ENCODE measurements around the gene C1QTNF9. TPM values are rescaled to one million over a fixed set of nuclear protein-coding genes. Genes with fewer than 3 reads are reported as not detected.
"Not testable (repeated sequence)": the region's sequence is repeated elsewhere in the genome, so short reads cannot be mapped to it uniquely, and the experiment has no call there.

The C1QTNF9 gene
- total RNA-seq, 2 experiments from 2014 or later: not detected

DNA sequence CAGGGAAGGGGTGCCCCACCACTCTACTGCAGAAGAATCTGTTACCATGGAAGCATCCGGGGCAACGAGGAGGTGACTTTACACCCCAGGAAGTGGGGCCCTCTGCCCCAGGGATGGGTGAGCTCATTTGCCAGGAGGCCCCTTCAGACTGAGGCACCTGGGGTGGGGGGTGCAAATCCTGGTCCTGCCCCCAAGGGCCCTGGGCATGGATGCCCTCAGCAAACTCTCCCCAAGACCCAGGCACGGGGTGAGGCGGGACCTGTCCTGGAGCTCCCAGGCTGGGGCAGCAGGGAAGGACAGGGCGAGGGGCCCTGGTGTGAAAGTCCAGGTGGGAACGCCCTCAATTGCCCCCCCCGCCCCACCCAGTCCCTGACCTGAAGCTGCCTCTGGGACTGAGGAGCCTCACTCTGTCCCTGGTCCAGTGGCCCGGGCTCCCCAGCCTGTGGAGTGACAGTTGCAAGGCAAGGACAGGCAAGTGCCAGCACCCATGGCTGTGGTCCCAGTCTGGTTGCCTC lies 52.5 kb downstream of the C1QTNF9 start:
- H3K4me3 Mint-ChIP-seq: no peak overlapping the region
- H3K27me3 Mint-ChIP-seq: no peaks in the 10 kb centered on the region
- intact Hi-C loops (cut with DNase I, micrococcal nuclease): no loop called here
- ATAC-seq (no peak), DNase-seq (no peak)
- CTCF ChIA-PET: no interaction called here
- H3K36me3 Mint-ChIP-seq (ENCODE audit: low read depth): no peaks in the 10 kb centered on the region
- H3K4me1 Mint-ChIP-seq: no peaks in the 10 kb centered on the region
- no peak overlapping the region for H3K27ac Mint-ChIP-seq
- POLR2A ChIA-PET: no interaction called here
- no peaks in the 10 kb centered on the region for H3K9me3 Mint-ChIP-seq (ENCODE audit: low read depth)

DNA sequence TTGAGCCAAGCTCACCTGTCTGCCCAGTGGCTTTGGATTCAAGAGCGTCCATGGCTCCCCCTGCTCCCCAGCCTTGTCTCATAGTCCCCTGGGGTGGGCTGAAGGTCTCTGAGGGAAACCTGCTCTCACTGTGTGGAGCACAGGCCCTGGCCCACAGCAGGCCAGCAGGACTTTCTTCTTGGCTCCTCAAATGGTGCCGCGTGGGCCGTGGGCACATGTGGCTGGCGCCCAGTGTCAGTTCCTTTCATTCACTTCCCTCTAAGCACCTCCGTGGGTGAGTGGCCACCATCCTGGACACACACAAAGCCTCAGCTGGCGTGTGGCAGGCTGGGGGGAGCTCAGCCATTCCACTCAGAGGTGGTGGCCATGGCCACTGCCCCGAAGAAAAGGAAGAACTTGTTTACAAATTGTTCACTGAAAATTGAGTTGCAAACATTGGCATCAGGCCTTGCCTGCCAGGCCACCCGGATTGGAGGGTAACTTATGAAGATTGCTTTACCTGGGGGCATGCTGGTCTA lies 53.1 kb downstream of the C1QTNF9 start:
- intact Hi-C loops (cut with DNase I, micrococcal nuclease): no loop called here
- Mint-ChIP-seq H3K27ac (no peak overlapping the region), H3K27me3 (no peaks in the 10 kb centered on the region), H3K4me1 (no peaks in the 10 kb centered on the region), H3K36me3 (ENCODE audit: low read depth) (no peaks in the 10 kb centered on the region), H3K9me3 (ENCODE audit: low read depth) (no peaks in the 10 kb centered on the region), H3K4me3 (no peak overlapping the region)
- ChIA-PET POLR2A (no interaction called here), CTCF (no interaction called here)
- DNase-seq (no peak), ATAC-seq (no peak)

DNA sequence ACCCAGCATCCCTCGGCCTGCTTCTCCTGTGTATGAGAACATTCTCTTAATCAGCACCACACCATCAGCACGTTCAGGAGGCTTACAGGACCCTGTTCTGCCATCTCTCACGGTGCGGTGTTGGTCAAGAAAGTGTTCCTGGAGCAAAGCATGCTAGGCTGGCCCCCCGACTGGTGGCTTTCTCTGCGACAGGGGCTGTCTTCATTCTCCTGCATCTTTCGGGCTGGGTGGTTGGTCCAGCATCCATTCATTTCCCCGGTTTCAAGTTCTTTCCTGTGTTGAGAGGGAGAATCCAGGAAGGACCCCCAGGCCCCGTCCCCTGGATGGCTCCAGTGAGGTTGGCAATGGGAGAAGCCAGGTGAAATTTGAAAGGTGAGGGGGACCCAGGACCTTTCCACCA lies 55.8 kb downstream of the C1QTNF9 start:
- CTCF ChIA-PET: no interaction called here
- ATAC-seq (no peak), DNase-seq (no peak)
- POLR2A ChIA-PET: no interaction called here
- Mint-ChIP-seq H3K27me3 (no peaks in the 10 kb centered on the region), H3K9me3 (ENCODE audit: low read depth) (no peaks in the 10 kb centered on the region), H3K27ac (no peak overlapping the region), H3K4me1 (no peaks in the 10 kb centered on the region), H3K4me3 (no peak overlapping the region), H3K36me3 (ENCODE audit: low read depth) (no peaks in the 10 kb centered on the region)
- intact Hi-C loops (cut with DNase I, micrococcal nuclease): no loop called here

DNA sequence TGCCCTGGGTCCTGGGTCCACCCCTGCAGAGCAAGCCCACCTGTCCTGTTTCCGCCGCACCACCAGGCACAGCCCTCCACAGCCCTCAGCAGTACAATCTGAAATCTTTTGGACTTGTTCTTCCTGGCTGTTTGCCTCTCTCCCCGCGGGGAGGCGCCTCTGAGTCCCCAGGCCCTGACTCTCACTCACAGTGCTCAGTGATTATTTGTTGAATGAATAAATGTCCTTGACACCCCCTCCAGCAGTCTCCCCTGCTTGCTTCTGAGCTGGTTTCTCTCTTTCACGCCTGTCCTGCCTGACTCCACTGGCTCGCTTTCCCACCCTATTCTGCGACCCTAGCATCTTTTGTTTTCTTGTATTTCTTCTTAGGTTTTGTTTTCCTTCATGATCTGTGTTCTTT lies 56.9 kb downstream of the C1QTNF9 start:
- POLR2A ChIA-PET; H3K4me3 Mint-ChIP-seq; H3K27ac Mint-ChIP-seq; H3K4me1 Mint-ChIP-seq; H3K36me3 Mint-ChIP-seq (ENCODE audit: low read depth); ATAC-seq; CTCF ChIA-PET; DNase-seq; intact Hi-C loops (cut with DNase I, micrococcal nuclease); H3K9me3 Mint-ChIP-seq (ENCODE audit: low read depth); H3K27me3 Mint-ChIP-seq: not testable (repeated sequence)

DNA sequence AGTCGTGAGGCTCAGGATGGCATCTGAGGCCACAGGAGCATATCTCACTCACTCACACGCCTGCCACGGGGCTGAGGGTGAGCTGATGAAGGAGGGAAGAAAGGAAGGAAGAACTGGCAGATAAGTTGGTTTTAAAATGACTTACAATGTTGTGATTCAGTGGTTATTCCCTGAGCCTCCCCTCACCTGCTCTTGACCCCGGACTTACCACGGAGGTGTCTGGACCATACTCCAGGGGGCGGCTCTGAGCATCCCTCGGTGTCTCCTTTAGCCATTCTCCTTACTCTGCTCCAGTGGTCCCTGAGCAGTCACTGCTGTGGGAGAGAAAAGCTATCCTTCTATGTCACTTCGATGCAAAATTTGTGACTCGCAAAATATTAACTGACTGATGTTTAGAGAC lies 61.9 kb downstream of the C1QTNF9 start:
- intact Hi-C loops (cut with DNase I, micrococcal nuclease); H3K27ac Mint-ChIP-seq: not testable (repeated sequence)

More for the DNA sequence above, 61.9 kb downstream of the C1QTNF9 start:
- H3K36me3 Mint-ChIP-seq (ENCODE audit: low read depth); H3K9me3 Mint-ChIP-seq (ENCODE audit: low read depth); DNase-seq; CTCF ChIA-PET; H3K27me3 Mint-ChIP-seq; ATAC-seq; H3K4me3 Mint-ChIP-seq; POLR2A ChIA-PET; H3K4me1 Mint-ChIP-seq: not testable (repeated sequence)

Other genes with a start within 250 kb of the C1QTNF9 start
- gene SPATA13, start 148.9 kb upstream of the C1QTNF9 start, total RNA-seq: 10 to 100 TPM; 47.6 to 51.5 TPM
- 10 to 100 TPM; 24.6 to 29.1 TPM for gene PARP4, start 203.2 kb downstream of the C1QTNF9 start, total RNA-seq